G401.6 (cell line): ENCODE measurements around the gene CALM1.

Experiments
- FAIRE-seq: peaks from 2 replicates; lab custom pipeline; 2012; peaks lifted over from hg19 to GRCh38; lab: Jason Lieb, UNC

The CALM1 gene

GRCh38 chr14:90409209-90409730 lies 12.4 kb downstream of the CALM1 start:
- no peak for FAIRE-seq

- FAIRE-seq, result no peak
Measured at GRCh38 chr14:90412058-90412457, 15.2 kb downstream of the CALM1 start.

GRCh38 chr14:90416720-90417119 lies 19.9 kb downstream of the CALM1 start:
- FAIRE-seq, result no peak

GRCh38 chr14:90418053-90418452 lies 21.2 kb downstream of the CALM1 start:
- FAIRE-seq, result no peak

GRCh38 chr14:90419200-90419599 lies 22.4 kb downstream of the CALM1 start:
- FAIRE-seq, result no peak

- no peak for FAIRE-seq
Measured at GRCh38 chr14:90421001-90421631, 24.3 kb downstream of the CALM1 start.

GRCh38 chr14:90421632-90422020 lies 24.8 kb downstream of the CALM1 start:
- FAIRE-seq, result no peak

GRCh38 chr14:90423166-90423565 lies 26.3 kb downstream of the CALM1 start:
- no peak for FAIRE-seq

GRCh38 chr14:90424075-90424474 lies 27.2 kb downstream of the CALM1 start:
- FAIRE-seq, result no peak

GRCh38 chr14:90424686-90425372 lies 28.0 kb downstream of the CALM1 start:
- no peak for FAIRE-seq

- FAIRE-seq, result no peak
Measured at GRCh38 chr14:90425373-90425879, 28.6 kb downstream of the CALM1 start.

GRCh38 chr14:90426031-90426540 lies 29.3 kb downstream of the CALM1 start:
- FAIRE-seq, result no peak

GRCh38 chr14:90426663-90427062 lies 29.8 kb downstream of the CALM1 start:
- FAIRE-seq, result no peak

- no peak for FAIRE-seq
Measured at GRCh38 chr14:90427848-90428426, 31.1 kb downstream of the CALM1 start.

GRCh38 chr14:90428676-90429075 lies 31.8 kb downstream of the CALM1 start:
- FAIRE-seq, result no peak

GRCh38 chr14:90429236-90429635 lies 32.4 kb downstream of the CALM1 start:
- FAIRE-seq, result no peak

GRCh38 chr14:90429754-90430153 lies 32.9 kb downstream of the CALM1 start:
- FAIRE-seq, result no peak

- FAIRE-seq, result no peak
Measured at GRCh38 chr14:90434370-90435020, 37.7 kb downstream of the CALM1 start.

GRCh38 chr14:90438841-90439240 lies 42.0 kb downstream of the CALM1 start:
- FAIRE-seq, result no peak

- no peak for FAIRE-seq
Measured at GRCh38 chr14:90440021-90440451, 43.2 kb downstream of the CALM1 start.

- no peak for FAIRE-seq
Measured at GRCh38 chr14:90440592-90440991, 43.8 kb downstream of the CALM1 start.

GRCh38 chr14:90442388-90442787 lies 45.6 kb downstream of the CALM1 start:
- FAIRE-seq, result no peak
